ENCODE measurements around the gene NUP42. TPM values are rescaled to one million over a fixed set of nuclear protein-coding genes. Genes with fewer than 3 reads are reported as not detected.
"Not testable (repeated sequence)": the region's sequence is repeated elsewhere in the genome, so short reads cannot be mapped to it uniquely, and the experiment has no call there.

Gene NUP42
- total RNA-seq, 1 donor from 2014 or later, result 36.9 TPM

DNA sequence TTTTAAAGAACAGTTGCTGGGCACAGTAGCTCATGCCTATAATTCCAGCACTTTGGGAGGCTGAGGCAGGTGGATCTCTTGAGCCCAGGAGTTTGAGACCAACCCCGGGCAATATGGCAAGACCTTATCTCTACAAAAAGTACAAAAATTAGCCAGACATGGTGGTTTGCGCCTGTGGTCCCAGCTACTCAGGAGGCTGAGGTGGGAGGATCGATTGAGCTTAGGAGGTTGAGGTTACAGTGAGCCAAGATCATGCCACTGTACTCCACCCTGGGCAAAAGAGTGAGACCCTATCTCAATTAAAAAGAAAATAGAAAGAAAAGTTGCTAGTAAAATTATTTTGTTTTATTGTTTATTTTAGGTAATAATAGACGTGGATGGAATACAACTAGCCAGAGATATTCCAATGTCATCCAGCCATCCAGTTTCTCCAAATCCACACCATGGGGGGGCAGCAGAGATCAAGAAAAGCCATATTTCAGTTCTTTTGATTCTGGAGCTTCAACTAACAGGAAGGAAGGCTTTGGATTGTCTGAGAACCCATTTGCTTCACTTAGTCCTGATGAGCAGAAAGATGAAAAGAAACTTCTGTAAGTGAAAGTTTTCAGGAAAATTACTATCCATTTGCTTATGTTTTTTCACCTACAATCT lies 3.0 kb downstream of the NUP42 start:
- FAIRE-seq (no peak), DNase-seq (ENCODE audit: low read depth) (peak; percentile 16)
- no peak overlapping the region for H3K4me2 ChIP-seq (ENCODE audit: low read length)
- Mint-ChIP-seq H3K9me3 (ENCODE audit: unreplicated experiment) (no peaks in the 10 kb centered on the region), H3K27ac (ENCODE audit: unreplicated experiment) (no peak overlapping the region), H3K36me3 (ENCODE audit: low read depth, unreplicated experiment) (peaks cover 6% of the 10 kb centered on the region), H3K27me3 (ENCODE audit: low read depth, unreplicated experiment) (no peaks in the 10 kb centered on the region), H3K4me3 (ENCODE audit: unreplicated experiment) (no peak overlapping the region), H3K4me1 (ENCODE audit: low read depth, unreplicated experiment) (peaks cover 10% of the 10 kb centered on the region)
- H3K27me3 ChIP-seq (ENCODE audit: insufficient read depth, low read length), result no peaks in the 10 kb centered on the region
- peaks cover 44% of the 10 kb centered on the region for H3K79me2 ChIP-seq (ENCODE audit: insufficient read depth, low read length)
- H3K27ac ChIP-seq (ENCODE audit: low read depth, low read length), result no peak overlapping the region
- H3K9ac ChIP-seq (ENCODE audit: low read length), result no peak overlapping the region
- no peaks in the 10 kb centered on the region for H4K20me1 ChIP-seq (ENCODE audit: insufficient read depth, low read length)
- TF ChIP-seq, protein P1, sequence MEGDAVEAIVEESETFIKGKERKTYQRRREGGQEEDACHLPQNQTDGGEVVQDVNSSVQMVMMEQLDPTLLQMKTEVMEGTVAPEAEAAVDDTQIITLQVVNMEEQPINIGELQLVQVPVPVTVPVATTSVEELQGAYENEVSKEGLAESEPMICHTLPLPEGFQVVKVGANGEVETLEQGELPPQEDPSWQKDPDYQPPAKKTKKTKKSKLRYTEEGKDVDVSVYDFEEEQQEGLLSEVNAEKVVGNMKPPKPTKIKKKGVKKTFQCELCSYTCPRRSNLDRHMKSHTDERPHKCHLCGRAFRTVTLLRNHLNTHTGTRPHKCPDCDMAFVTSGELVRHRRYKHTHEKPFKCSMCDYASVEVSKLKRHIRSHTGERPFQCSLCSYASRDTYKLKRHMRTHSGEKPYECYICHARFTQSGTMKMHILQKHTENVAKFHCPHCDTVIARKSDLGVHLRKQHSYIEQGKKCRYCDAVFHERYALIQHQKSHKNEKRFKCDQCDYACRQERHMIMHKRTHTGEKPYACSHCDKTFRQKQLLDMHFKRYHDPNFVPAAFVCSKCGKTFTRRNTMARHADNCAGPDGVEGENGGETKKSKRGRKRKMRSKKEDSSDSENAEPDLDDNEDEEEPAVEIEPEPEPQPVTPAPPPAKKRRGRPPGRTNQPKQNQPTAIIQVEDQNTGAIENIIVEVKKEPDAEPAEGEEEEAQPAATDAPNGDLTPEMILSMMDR (IDR thresholded peaks at IDR 0.05; ENCODE audit: insufficient read depth, low read depth, low read length), result peak; percentile 39
- TF ChIP-seq EZH2 (IDR thresholded peaks at IDR 0.05; ENCODE audit: insufficient read depth, low read length), result no peak
- H2AFZ ChIP-seq (ENCODE audit: low read depth, low read length), result no peak overlapping the region
- H3K36me3 ChIP-seq (ENCODE audit: insufficient read depth, low read length), result peaks cover 25% of the 10 kb centered on the region
- H3K4me3 ChIP-seq (ENCODE audit: insufficient read depth, low read depth, low read length), result no peak overlapping the region
- no peaks in the 10 kb centered on the region for H3K9me3 ChIP-seq (ENCODE audit: insufficient read depth, low read depth, low read length)
- H3K4me1 ChIP-seq (ENCODE audit: insufficient read depth, low read length), result peaks cover 8% of the 10 kb centered on the region

DNA sequence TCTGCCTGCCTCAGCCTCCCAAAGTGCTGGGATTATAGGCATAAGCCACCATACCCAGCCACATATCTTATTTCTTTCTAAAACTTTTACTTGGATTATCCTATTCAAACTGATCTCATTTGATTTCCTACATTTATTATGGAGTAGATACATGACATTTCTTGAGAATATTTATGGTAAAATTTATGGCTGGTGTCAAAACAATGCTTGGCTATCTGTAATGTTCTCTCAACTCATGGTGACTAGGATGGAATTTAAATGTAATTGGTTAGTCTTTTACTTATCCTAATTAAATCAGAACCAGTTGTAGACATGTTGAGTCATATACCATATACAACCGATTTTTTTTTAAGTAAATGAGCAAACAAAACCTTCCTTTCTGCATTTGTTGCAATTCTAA lies 4.1 kb downstream of the NUP42 start:
- TF ChIP-seq, protein P1 (IDR thresholded peaks at IDR 0.05; ENCODE audit: insufficient read depth, low read depth, low read length), result no peak
- no peak for TF ChIP-seq EZH2 (IDR thresholded peaks at IDR 0.05; ENCODE audit: insufficient read depth, low read length)
- Histone ChIP-seq H3K27ac (ENCODE audit: low read depth, low read length) (no peak overlapping the region), H4K20me1 (ENCODE audit: insufficient read depth, low read length) (peaks cover 3% of the 10 kb centered on the region), H3K9me3 (ENCODE audit: insufficient read depth, low read depth, low read length) (no peaks in the 10 kb centered on the region), H3K4me1 (ENCODE audit: insufficient read depth, low read length) (peaks cover 8% of the 10 kb centered on the region), H3K27me3 (ENCODE audit: insufficient read depth, low read length) (no peaks in the 10 kb centered on the region), H2AFZ (ENCODE audit: low read depth, low read length) (no peak overlapping the region), H3K79me2 (ENCODE audit: insufficient read depth, low read length) (peaks cover 46% of the 10 kb centered on the region), H3K36me3 (ENCODE audit: insufficient read depth, low read length) (peaks cover 29% of the 10 kb centered on the region), H3K4me2 (ENCODE audit: low read length) (no peak overlapping the region), H3K4me3 (ENCODE audit: insufficient read depth, low read depth, low read length) (no peak overlapping the region), H3K9ac (ENCODE audit: low read length) (no peak overlapping the region)
- DNase-seq (ENCODE audit: low read depth), result no peak
- Mint-ChIP-seq H3K27ac (ENCODE audit: unreplicated experiment) (no peak overlapping the region), H3K4me1 (ENCODE audit: low read depth, unreplicated experiment) (peaks cover 10% of the 10 kb centered on the region), H3K9me3 (ENCODE audit: unreplicated experiment) (no peaks in the 10 kb centered on the region), H3K4me3 (ENCODE audit: unreplicated experiment) (no peak overlapping the region), H3K36me3 (ENCODE audit: low read depth, unreplicated experiment) (peaks cover 6% of the 10 kb centered on the region), H3K27me3 (ENCODE audit: low read depth, unreplicated experiment) (no peaks in the 10 kb centered on the region)
- no peak for FAIRE-seq

DNA sequence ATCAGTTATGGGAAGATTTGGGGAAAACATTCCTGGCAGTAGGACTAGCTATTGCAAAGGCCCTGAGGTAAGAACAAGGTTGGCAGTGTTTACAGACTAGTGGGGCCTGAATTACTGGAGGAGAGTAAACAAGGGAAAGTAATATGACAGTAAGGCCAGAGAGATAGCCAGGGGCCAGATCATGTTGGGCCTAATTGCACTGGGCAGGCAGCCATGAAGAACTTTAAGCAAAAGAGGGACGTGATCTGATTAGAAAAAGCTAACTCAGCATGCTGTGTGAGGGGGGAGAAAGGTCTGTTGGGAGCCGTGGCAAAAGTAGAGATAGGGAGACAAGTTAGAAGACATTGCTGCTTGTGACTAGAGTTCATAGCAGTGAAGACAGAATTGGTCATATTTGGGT lies 9.2 kb downstream of the NUP42 start:
- no peak overlapping the region for H3K27ac ChIP-seq (ENCODE audit: low read depth, low read length)
- no peaks in the 10 kb centered on the region for H3K4me1 ChIP-seq (ENCODE audit: insufficient read depth, low read length)
- peaks cover 29% of the 10 kb centered on the region for H3K36me3 ChIP-seq (ENCODE audit: insufficient read depth, low read length)
- no peak for TF ChIP-seq EZH2 (IDR thresholded peaks at IDR 0.05; ENCODE audit: insufficient read depth, low read length)
- TF ChIP-seq, protein P1 (IDR thresholded peaks at IDR 0.05; ENCODE audit: insufficient read depth, low read depth, low read length), result no peak
- H3K9me3 ChIP-seq (ENCODE audit: insufficient read depth, low read depth, low read length), result no peaks in the 10 kb centered on the region
- peaks cover 12% of the 10 kb centered on the region for H3K79me2 ChIP-seq (ENCODE audit: insufficient read depth, low read length)
- Mint-ChIP-seq H3K27ac (ENCODE audit: unreplicated experiment) (no peak overlapping the region), H3K36me3 (ENCODE audit: low read depth, unreplicated experiment) (peaks cover 12% of the 10 kb centered on the region), H3K9me3 (ENCODE audit: unreplicated experiment) (no peaks in the 10 kb centered on the region), H3K4me3 (ENCODE audit: unreplicated experiment) (no peak overlapping the region), H3K4me1 (ENCODE audit: low read depth, unreplicated experiment) (no peaks in the 10 kb centered on the region), H3K27me3 (ENCODE audit: low read depth, unreplicated experiment) (no peaks in the 10 kb centered on the region)
- H2AFZ ChIP-seq (ENCODE audit: low read depth, low read length), result no peak overlapping the region
- DNase-seq (ENCODE audit: low read depth) (no peak), FAIRE-seq (no peak)
- H3K27me3 ChIP-seq (ENCODE audit: insufficient read depth, low read length), result no peaks in the 10 kb centered on the region
- no peak overlapping the region for H3K4me2 ChIP-seq (ENCODE audit: low read length)
- H4K20me1 ChIP-seq (ENCODE audit: insufficient read depth, low read length), result peaks cover 8% of the 10 kb centered on the region
- no peak overlapping the region for H3K4me3 ChIP-seq (ENCODE audit: insufficient read depth, low read depth, low read length)
- H3K9ac ChIP-seq (ENCODE audit: low read length), result no peak overlapping the region

DNA sequence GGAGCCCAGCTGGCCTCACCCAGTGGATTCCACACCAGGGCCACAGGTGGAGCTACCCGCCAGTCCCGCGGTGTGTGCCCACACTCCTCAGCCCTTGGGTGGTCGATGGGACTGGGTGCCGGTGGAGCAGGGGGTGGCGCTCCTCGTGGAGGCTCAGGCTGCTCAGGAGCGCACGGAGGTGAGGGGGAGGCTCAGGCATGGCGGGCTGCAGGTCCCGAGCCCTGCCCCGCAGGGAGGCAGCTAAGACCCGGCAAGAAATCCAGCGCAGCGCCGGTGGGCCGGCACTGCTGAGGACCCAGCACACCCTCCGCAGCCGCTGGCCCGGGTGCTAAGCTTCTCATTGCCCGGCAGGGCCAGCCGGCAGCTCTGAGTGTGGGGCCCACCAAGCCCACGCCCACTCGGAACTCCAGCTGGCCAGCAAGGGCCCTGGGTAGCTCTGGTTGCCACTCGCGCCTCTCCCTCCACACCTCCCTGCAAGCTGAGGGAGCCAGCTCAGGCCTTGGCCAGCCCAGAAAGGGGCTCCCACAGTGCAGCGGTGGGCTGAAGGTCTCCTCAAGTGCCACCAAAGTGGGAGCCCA lies 11.9 kb downstream of the NUP42 start:
- not testable (repeated sequence) for DNase-seq (ENCODE audit: low read depth); H3K9ac ChIP-seq (ENCODE audit: low read length); H2AFZ ChIP-seq (ENCODE audit: low read depth, low read length); H3K27ac Mint-ChIP-seq (ENCODE audit: unreplicated experiment); H3K4me1 ChIP-seq (ENCODE audit: insufficient read depth, low read length); H3K9me3 Mint-ChIP-seq (ENCODE audit: unreplicated experiment); H3K4me3 Mint-ChIP-seq (ENCODE audit: unreplicated experiment); H3K4me1 Mint-ChIP-seq (ENCODE audit: low read depth, unreplicated experiment); H3K27ac ChIP-seq (ENCODE audit: low read depth, low read length); H3K27me3 ChIP-seq (ENCODE audit: insufficient read depth, low read length); H3K79me2 ChIP-seq (ENCODE audit: insufficient read depth, low read length); H3K4me3 ChIP-seq (ENCODE audit: insufficient read depth, low read depth, low read length); H4K20me1 ChIP-seq (ENCODE audit: insufficient read depth, low read length); H3K27me3 Mint-ChIP-seq (ENCODE audit: low read depth, unreplicated experiment); FAIRE-seq; H3K4me2 ChIP-seq (ENCODE audit: low read length); H3K9me3 ChIP-seq (ENCODE audit: insufficient read depth, low read depth, low read length)
- peaks cover 16% of the 10 kb centered on the region for H3K36me3 ChIP-seq (ENCODE audit: insufficient read depth, low read length)
- peaks cover 13% of the 10 kb centered on the region for H3K36me3 Mint-ChIP-seq (ENCODE audit: low read depth, unreplicated experiment)
